ENCODE results near the gene OGFOD1.

Gene OGFOD1

DNA sequence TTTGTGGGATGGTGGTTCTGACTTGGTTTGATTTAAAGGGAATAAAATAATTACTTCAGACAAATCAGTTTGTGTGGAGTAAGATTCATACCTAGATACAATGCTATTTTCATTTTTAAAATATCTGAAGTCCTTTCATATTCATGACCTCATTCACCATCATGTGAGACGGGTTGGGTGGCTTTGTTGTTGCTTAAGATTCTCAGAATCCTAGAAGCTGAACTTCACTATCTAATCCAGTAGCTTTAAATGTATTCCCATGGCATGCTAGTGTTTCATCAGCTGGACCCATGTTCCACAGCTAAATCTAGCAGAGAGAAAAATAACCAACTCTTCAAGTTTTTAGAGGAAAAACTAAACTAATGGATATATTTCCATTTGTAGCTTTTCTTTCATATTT, 23.3 kb upstream of the OGFOD1 start:
- DNase-seq, result no peak

DNA sequence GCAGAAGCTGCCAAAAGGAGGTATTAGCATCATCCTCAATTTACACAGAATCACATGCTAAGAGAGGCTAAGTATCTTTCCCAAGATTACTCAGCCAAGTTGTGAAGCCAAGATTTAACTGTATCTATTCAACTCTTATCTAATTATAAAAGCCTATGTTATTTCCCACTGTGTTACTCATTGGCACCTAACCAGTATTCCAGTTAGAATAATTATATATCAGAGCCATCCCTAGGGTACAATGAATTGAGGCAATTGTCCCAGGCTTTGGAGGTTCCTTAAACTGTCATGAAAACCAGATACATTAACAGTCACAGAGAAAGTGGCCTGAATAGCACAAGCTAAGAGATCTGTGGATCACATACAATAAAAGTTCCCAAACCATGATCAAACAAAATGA, 15.1 kb upstream of the OGFOD1 start:
- no peak for DNase-seq

DNA sequence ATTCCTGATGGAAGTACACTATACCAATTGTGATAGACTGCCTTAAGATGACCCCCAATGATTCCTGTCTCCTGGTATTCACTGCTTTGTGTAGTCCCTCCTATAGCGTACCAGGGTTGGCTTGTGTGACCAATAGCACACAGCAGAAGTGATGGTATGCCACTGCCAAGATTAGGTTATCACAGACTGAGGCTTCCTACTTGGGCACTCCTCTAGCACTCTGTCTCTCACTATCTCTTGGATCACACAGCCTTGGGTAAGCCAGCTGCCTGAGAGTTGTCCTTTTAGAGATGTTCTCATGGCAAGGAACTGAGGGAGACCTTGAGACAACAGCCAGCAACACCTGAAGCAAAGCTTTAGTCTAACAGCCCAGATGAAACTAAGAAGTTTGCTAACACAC, 13.3 kb upstream of the OGFOD1 start:
- DNase-seq, result no peak

DNA sequence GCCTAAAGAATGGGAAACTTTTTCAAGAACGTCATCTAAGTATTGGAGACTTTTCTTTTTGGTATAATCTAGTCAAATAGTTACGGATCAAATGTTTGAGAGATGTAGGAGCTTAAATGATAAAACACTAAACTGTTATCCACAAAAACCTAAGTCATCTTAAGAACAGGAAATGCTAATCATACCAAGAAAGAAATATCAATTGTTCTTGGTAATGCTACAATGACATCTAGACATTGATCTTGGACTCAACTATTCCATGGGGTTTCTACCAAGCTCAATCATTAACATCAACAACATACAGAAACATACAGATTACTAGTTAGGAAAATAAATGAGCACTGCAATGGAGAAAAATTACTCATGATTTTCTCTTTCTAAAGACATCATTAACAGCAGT, 4.1 kb upstream of the OGFOD1 start:
- DNase-seq, result no peak

DNA sequence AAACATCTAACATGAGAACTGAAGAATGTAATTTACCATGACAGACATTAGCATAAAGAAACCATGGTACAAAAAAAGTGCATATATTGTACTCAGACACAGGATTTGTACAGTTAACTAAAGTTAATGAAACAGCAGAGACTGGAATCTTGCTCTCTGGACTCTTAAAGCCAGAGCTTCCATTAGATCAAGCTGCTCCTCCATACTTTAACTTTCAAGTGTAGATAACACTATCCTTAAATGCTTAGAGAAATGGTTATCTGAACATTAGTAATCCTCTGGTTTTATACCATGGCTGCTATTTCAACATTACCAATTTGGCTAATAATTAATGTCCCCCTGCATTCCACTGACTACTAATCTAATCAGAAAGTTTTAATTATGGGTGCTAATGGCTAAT, 3.3 kb upstream of the OGFOD1 start:
- no peak for DNase-seq

DNA sequence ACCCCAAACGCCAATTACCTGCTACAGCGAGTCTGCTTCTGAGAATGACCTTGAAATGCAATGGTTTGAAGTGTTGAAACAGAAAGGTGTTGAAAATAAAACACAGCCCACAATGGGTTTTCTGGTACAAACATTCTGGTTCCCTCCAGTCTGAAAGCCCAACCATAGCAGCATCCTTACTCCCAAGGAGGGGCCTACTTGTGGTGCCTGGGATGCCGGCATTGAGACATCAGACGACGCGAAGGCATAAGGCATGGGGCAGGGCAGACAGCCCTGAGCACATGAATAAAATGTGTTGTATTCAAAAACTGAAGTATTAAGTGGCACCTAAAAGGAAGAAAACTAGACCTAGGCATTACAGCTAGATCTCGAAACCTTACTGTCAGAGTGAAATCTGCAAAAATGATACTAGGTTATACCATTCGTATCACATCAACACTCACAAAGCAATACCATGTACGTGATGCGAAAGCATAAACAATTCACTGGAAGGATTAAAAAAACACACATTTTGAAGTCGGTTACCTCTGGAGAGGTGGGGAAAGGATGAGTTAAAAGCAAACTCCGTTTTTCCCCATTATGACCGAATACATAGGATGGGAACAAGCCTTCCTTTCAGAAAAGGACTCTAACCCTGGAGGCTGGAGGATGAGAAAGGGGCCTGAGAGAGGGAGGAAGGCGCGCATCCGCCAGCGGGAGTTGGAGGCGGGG, 924 bp upstream of the OGFOD1 start:
- no peak for DNase-seq

DNA sequence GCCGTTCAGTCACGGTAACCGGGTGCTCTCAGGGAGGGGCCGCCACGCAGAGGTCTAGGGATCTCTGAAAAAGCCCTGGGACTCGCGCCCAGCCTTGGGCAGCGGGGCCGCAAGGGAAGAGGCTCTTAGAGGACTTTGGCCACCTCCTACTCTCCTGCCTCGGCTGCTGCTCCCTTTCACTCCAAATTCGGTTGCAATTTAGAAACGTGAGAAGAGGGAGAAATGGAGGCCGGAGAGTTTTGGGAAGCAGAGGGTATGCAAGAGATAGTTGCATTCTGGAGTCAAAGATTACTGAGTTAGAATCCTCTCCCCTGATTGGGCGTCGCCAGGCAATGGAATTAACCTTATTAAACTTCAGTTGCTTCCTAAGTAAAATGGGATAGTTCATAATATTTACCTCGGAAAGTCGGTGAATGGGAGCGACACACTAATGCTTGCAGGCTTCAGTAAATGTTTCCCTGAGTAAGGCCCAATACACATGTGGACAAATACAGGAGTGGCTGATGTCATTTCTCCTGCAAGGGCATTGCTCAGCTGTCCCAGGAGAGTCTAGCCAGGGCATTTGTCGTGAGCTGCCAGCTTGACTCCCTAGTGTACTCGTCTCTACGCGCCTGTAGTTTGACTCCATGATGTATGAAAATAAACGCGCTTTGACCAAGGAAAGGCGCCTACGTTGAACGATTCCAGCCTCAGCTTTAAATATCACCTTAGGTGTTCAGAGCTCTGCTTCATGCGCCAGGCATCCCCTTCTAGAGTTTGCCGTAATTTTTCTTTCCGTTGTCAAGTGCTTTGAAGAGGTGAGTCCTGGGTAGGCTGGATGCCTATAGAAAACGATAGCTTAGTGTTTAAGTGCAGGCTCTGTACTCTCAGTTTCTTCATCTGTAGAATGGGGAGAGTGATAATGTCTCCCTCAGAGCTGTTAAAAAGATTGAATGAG, 667 bp downstream of the OGFOD1 start:
- no peak for DNase-seq

DNA sequence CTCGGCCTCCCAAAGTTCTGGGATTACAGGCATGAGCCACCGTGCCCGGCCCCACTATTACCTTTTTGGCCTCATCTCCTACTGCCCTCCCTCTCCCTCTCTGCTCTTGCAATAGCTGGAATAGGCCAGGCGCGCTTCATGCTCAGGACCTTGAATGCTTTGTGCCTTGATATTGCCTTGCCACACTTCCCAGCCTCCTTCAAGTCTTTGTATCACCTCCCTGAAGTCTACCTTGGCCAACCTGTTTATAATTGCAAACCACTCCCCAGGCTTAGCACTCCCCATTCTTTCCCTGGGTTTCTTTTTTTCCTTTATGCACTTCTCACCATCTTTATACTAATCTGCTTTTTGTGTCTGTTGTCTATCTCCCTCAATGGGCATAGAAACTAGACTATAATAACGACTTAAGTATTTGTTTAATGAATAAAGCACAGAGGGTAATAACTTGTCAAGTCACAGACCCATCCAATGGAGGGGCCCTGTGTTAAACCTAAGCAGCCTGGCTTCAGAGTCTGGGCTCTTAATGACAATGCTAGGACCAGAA, 6.6 kb downstream of the OGFOD1 start:
- DNase-seq, result no peak

DNA sequence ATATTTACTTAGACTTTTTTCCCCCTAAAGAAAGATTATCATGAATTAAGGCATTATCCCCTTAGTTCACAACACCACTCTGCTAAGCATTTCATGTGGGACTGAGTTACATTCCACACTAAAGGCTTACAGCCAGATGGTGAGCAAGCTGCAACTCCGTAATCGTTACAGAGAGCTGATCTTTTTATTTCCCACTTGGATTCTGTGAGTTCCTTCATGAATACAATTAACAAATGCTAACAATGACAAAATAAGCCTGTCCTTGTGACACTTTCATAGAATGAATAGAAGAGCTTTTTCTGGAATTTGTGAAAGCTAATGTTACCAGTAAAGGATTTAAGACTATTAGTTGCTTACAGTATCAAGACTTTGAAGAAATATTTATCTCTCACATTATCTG, 8.7 kb downstream of the OGFOD1 start:
- DNase-seq, result no peak

DNA sequence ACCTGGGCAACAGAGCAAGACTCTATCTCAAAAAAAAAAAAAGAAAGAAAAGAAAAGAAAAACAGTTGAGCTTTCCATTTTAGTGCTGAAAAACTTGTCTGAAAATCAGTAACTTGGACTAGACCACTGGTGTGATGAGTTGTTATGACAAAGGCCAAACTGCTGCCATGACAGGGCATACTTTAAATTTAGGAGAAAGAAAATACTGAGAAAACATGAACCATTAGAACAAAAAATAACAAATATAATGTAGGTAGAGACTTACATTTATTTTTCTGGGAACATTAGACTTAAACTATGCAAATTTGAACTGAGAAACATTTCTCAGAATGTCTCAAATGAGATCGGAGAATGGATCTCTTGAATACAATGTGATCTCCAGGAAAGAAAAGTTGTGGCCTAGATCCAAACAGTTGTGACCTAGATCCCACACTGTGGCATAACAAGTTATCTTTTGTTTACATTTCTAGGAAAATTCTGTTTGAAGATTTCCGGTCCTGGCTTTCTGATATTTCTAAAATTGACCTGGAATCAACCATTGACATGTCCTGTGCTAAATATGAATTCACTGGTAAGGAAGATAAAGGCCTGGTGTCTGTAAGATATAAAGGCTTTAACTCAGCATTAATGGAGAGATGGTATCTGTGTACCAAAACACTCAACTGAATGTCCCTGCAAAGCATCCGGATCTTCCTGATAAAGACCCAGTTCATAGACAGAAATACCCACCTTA, 10.9 kb downstream of the OGFOD1 start:
- no peak for DNase-seq

DNA sequence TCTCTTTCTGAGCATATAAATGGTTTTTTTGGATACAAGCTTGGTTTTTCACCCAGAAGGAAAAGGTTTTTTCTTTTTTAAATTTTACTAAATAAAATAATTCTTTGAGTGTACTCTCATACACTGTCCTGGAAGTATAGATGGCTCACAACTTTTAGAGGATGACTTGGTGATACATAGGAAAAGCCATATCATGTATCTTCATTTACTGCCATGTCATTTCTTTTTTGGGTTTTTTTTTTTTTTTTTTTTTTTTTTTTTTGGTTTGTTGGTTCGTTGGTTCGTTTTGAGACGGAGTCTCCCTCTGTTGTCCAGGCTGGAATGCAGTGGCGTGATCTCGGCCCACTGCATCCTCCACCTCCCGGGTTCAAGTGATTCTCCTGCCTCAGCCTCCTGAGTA, 11.8 kb downstream of the OGFOD1 start:
- DNase-seq, result no peak

DNA sequence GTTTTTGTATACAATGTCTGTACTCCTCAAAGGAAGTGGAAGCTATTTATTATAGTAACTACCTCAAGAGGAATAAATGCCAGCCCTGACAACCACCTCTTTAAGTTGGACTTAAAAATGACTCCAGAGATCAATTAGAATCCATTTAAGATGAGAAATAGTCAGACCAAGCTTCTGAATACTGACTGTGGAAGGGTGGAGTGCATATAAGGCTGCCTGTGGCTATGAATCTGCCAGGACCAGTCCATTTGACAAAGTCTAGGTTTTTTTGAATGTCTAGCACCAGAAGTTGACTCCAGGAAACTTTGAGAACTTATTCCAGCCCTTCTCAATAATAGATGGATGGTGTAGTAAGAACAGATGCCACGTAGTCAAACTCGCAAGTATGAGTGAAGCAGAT, 15.0 kb downstream of the OGFOD1 start:
- no peak for DNase-seq

DNA sequence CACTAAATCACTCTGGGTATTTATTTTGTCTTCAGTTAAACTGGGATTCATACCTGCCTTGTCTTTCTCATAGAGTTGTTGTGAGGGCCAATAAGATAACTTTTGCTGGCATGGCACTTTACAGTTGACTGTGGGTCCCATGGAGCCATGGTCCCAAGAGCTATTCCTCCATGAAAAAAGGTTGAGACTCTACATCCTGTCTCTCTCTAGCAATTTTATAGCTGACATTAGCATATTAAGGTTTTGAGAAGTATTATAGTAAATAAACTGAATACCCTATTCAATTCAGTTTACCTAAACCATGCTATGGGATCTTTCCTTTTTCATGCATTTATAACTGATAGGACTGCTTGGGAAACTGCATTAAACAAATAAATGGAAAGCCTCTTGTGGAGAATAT, 17.4 kb downstream of the OGFOD1 start:
- no peak for DNase-seq

DNA sequence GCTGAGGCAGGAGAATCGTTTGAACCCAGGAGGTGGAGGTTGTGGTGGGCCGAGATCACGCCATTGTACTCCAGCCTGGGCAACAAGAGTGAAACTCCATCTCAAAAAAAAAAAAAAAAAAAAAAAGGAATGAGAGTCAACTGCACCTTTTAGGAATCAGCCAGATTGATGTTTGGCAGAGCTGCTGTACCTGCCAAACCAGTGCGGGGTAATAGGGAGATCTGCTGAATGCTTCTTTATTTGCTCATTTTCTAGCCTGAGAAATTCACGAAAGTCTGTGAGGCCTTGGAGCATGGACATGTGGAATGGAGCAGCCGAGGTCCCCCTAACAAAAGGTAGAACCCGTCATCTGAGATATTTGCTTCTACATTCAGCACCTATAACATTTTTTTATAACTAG, 18.4 kb downstream of the OGFOD1 start:
- DNase-seq, result no peak

DNA sequence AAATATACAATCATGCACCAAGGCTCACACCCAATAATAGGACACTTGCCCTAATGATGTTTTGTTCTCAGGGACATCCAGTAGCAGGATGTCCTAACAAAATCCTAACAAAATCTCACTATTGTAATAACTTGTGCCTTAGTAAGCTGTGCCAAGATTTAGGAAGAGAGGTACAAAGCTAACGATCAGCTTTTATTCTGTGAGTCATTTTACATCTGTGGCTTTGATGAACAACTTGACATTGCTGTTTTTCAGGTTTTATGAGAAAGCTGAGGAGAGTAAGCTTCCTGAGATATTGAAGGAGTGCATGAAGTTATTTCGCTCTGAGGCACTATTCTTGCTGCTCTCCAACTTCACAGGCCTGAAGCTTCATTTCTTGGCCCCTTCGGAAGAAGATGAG, 18.9 kb downstream of the OGFOD1 start:
- no peak for DNase-seq

DNA sequence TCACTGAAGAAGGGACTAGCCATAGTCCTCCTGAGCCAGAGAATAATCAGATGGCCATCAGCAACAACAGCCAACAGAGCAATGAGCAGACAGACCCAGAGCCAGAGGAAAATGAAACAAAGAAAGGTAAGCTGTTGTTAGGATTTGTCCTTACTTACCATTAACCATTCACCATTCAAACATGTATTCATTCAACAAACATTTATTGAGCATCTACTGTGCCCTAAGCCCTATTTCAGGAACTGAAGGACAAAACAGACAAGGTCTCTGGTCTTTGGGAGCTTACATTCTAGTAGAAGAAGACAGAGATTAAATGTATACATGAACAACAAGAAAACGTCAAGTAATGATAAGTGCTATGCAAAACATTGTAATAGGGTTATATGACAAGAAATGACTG, 19.3 kb downstream of the OGFOD1 start:
- DNase-seq, result no peak

DNA sequence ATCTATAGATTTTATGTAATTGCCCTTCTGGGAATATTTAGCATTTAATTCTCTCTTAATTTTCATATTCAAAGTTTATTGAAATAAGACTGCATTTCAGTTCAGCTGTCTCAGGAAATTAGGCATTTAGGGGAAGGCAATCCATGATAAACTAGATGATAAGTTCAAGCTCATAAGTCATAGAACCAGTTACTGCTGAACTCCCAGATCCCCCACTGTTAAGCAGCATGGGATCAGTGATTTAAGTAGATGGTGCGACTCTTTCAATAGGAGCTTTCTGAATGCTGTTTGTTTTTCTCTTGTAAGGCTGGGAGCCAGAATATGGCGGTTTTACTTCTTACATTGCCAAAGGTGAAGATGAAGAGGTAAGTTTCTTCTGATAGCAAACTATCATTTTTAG, 23.8 kb downstream of the OGFOD1 start:
- DNase-seq, result no peak

DNA sequence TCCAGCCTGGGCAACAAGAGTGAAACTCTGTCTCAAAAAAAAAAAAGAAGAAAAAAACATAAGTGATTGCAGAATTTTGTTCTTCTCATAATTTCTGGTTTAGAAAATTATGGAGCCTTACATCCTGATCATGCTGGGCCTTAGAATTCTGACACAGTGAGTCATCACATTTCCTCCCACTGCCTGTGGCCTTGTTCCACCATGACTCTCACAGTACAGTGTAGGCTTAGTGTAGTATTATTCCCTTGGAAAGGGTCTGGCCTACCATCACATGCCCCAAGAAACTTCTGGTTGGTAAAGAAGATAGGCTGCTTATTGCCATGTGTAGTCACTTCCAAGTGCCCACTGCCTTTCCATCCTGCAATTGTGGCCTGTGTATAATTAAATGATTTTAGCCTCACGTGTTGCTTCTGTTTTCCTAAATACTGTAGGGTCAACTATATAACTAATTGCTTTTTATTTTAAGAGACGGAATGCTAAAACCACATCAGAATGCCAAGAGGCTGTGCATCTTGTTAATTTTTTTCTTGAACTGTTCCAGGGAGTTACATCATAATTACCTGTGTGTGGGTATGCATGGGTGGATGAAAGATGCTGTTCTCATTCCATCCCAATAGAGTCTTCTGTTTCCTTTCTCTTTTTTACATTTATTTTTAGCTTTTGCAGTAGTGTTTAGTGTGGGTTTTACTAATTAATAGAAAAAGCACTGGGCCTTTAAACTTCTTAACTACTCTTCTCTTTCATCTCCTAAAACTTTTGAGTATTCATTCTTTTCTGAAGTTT, 25.9 kb downstream of the OGFOD1 start:
- peak; percentile 17 for DNase-seq

DNA sequence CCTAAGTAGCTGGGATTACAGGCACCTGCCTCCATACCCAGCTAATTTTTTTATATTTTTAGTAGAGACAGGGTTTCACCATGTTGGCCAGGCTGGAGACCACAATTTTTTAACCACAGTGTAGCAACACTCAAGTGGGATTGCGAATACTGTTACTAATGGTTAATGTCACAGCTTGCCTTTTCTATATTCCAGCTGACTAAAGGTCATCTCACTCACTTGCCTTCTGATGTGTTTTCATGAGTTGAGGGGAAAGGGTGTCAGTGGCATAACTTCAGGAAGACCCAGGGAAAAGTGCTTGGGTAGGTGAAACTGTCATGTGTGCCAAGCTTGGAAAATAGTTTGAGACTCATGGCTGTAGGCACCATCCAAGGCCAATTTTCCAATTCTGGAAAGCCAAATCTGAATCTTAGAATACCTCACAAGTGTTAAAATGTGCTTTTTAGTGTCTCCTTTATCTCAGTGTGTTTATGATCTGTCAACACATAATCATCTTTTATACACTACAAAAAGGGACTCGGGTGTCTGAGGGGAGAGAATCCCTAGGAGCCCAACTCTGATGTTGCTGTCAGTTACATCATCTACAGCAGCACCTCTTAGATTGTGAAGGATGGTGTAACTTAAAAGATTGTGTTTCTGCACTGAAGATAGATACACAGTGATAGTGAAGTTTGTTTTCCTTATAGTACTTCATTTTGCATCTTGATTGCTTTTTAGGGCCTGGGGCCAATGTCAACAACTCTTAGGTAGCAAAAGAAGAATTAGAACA, 27.1 kb downstream of the OGFOD1 start:
- DNase-seq, result no peak

DNA sequence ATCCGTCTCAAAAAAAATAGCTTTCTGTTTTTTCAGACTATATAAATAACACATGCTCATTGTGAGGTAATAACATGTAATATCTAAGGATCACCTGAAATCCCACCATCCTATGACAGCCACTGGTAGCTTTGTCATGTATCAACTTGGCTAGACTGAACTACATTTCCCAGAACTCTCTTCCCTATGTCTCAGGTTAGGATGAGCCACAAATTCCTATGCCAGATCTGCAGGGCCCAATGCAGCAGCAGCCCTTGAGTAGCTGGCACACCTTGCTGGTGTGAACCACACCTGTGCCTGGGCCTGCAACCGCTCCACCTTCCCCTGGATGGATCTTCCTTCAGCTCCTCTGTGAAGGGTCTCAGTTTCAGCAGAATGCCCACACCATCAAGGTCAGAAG, 28.1 kb downstream of the OGFOD1 start:
- DNase-seq, result no peak

DNA sequence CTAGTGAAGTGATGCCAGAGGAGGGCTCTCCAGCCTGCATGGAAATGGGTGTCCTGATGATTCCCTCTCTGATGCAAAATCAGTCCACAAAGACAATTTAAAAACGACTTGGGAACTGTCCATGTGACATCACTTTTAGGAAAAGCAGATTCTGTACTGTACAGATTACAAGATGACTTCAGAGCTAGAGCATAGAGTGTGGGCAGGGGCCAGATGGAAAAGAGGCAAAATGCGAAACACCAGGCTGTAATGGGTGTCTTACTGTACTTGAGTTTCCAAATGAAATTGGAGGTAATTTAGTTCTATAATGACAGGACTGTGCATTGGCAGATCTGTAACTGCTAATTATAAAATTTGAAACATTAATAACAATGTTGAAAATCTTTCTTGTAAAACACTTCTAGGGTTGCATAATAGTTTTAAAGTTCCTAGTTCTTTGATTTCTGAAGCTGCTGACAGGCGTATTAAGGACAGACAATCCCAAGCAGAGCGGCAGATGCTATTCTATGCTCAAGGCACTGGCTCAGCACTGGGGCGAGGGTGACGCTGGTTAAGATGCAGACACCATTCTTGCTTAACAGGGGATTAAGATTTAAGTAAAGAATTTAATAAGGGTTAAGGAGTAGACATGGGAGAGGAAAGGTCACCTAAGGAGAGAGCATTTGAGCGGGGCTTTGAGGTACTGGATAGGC, 29.6 kb downstream of the OGFOD1 start:
- no peak for DNase-seq
